HG02885 (cell line): ENCODE data around the gene CXorf49.
"Not testable (repeated sequence)": the region's sequence is repeated elsewhere in the genome, so short reads cannot be mapped to it uniquely, and the experiment has no call there.

Source experiments
- ATAC-seq: cut with Tn5 transposase; IDR thresholded peaks from one replicate; pipeline ENCODE4 v1.9.1; 2021; ENCODE audit warnings: mild to moderate bottlenecking; ENCODE audit not compliant: unreplicated experiment, poor library complexity

CXorf49 gene

GRCh38 chrX:71718185-71718584 lies at the start of gene CXorf49:
CXorf49 (minus strand) TSS chrX:71718285; CDS start chrX:71718151, 134 bp downstream.
- not testable (repeated sequence) for ATAC-seq

GRCh38 chrX:71767134-71767533 lies 49.0 kb upstream of the CXorf49 start:
- not testable (repeated sequence) for ATAC-seq

GRCh38 chrX:71765613-71766012 lies 47.5 kb upstream of the CXorf49 start:
- ATAC-seq: not testable (repeated sequence)

GRCh38 chrX:71764832-71765231 lies 46.7 kb upstream of the CXorf49 start:
- not testable (repeated sequence) for ATAC-seq

GRCh38 chrX:71763049-71763448 lies 45.0 kb upstream of the CXorf49 start, which contains the start of gene CXorf49B:
CXorf49B (plus strand) TSS chrX:71763349; CDS start chrX:71763424, 75 bp downstream.
- ATAC-seq: not testable (repeated sequence)

GRCh38 chrX:71760688-71761281 lies 42.7 kb upstream of the CXorf49 start:
- ATAC-seq: not testable (repeated sequence)

- not testable (repeated sequence) for ATAC-seq
Measured at GRCh38 chrX:71720289-71720886, 2.3 kb upstream of the CXorf49 start.

- not testable (repeated sequence) for ATAC-seq
Measured at GRCh38 chrX:71719195-71719594, 1.1 kb upstream of the CXorf49 start.

GRCh38 chrX:71716323-71716722 lies 1.8 kb downstream of the CXorf49 start:
- not testable (repeated sequence) for ATAC-seq

- not testable (repeated sequence) for ATAC-seq
Measured at GRCh38 chrX:71715551-71715950, 2.5 kb downstream of the CXorf49 start.

GRCh38 chrX:71714064-71714463 lies 4.0 kb downstream of the CXorf49 start:
- not testable (repeated sequence) for ATAC-seq

- ATAC-seq: not testable (repeated sequence)
Measured at GRCh38 chrX:71702853-71703252, 15.2 kb downstream of the CXorf49 start.

- not testable (repeated sequence) for ATAC-seq
Measured at GRCh38 chrX:71699023-71699344, 19.1 kb downstream of the CXorf49 start.

GRCh38 chrX:71698299-71699022 lies 19.6 kb downstream of the CXorf49 start:
- ATAC-seq: not testable (repeated sequence)

GRCh38 chrX:71697466-71698298 lies 20.4 kb downstream of the CXorf49 start:
- peak; percentile 40 for ATAC-seq

GRCh38 chrX:71696641-71697465 lies 21.2 kb downstream of the CXorf49 start:
- ATAC-seq: peak; percentile 71

GRCh38 chrX:71679575-71680207 lies 38.4 kb downstream of the CXorf49 start:
- no peak for ATAC-seq

GRCh38 chrX:71677195-71677594 lies 40.9 kb downstream of the CXorf49 start:
- not testable (repeated sequence) for ATAC-seq
